OCI-LY3 (cell line): ENCODE results near the gene LDB3.

Experiments
- EZH2phosphoT487 ChIP-seq: fragments of 200-600 bp; shearing (Covaris generic); IDR thresholded peaks from 2 replicates; pipeline ENCODE4 v1.6.1; 2018; ENCODE audit warnings: antibody characterized with exemption, mixed run types, low read depth
- TF ChIP-seq, protein P1 (sequence below): fragments of 200-600, 300-600 bp; sonication (generic); IDR thresholded peaks from 2 replicates; pipeline ENCODE4 v1.5.1; 2014; ENCODE audit warnings: antibody characterized with exemption, low read length, low read depth

DNA sequence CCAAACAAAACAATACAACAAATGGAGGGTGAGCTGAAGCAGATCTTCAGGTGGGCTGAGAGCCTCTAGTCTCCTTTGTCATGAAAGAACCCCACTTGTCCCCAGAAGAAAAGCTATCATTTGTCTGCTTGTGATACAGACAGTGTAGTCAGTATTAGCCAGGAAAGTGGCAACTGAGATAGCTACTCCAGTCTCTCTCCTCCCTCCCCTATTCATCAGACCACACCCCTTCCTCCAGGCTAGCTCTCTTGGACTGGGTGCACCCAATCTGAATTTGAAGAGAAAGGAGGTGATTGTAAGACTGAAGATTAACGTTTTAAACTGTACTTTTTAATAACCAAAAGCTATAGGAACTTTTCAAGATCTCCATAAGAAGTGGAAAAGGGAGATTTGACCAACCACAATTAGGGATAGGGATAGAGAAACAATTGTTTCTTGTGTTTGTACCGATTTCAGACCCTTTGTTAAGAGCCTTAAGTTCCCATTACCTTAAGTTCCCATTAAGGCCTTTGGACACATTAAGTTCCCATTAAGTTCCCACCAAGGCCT lies 102.2 kb downstream of the LDB3 start:
- TF ChIP-seq, protein P1, sequence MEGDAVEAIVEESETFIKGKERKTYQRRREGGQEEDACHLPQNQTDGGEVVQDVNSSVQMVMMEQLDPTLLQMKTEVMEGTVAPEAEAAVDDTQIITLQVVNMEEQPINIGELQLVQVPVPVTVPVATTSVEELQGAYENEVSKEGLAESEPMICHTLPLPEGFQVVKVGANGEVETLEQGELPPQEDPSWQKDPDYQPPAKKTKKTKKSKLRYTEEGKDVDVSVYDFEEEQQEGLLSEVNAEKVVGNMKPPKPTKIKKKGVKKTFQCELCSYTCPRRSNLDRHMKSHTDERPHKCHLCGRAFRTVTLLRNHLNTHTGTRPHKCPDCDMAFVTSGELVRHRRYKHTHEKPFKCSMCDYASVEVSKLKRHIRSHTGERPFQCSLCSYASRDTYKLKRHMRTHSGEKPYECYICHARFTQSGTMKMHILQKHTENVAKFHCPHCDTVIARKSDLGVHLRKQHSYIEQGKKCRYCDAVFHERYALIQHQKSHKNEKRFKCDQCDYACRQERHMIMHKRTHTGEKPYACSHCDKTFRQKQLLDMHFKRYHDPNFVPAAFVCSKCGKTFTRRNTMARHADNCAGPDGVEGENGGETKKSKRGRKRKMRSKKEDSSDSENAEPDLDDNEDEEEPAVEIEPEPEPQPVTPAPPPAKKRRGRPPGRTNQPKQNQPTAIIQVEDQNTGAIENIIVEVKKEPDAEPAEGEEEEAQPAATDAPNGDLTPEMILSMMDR = no peak
- TF ChIP-seq EZH2phosphoT487 = no peak
